Activated T-cell treated with anti-CD3 and anti-CD28 coated beads for 1 hour (primary cell): ENCODE data around the gene COA1.

Source experiments
- DNase-seq: peaks from one replicate; pipeline ENCODE4 v3.0.0-alpha.2; 2020; ENCODE audit warnings: low read depth

The COA1 gene

GRCh38 chr7:43589728-43590127 lies 139.6 kb downstream of the COA1 start:
- DNase-seq, result no peak
